Panc1 (cell line): ENCODE results near the gene OPTC. TPM values are rescaled to one million over a fixed set of nuclear protein-coding genes. Genes with fewer than 3 reads are reported as not detected.

ENCODE experiments used
- ATAC-seq: fragments of 200-7000 bp; cut with Tn5 transposase; 2 replicates; pipeline ENCODE4 v1.9.1; 2020; ENCODE audit warnings: mild to moderate bottlenecking, moderate library complexity
- BruUV-seq: library from RNA; stranded (reverse); fragments of 400-500 nt; replicated peaks from 2 replicates; lab custom pipeline; 2021; lab: Mats Ljungman, UMichigan
- CTCF ChIA-PET: fragments of 300-600 bp; sonication (Branson Sonifier 250); formaldehyde crosslinking; loops from one replicate; lab custom pipeline; 2022; ENCODE audit warnings: antibody characterized with exemption; lab: Charles Lee
- POLR2A ChIA-PET: fragments of 300-600 bp; sonication (Branson Sonifier 250); formaldehyde crosslinking; loops from one replicate; lab custom pipeline; 2022; ENCODE audit warnings: antibody characterized with exemption; lab: Charles Lee
- DNase-seq: peaks from one replicate; pipeline ENCODE4 v3.0.0-alpha.2; 2010; ENCODE audit warnings: low read depth, low spot score
- H3K27ac ChIP-seq: 2 replicates; pipeline ENCODE4 v1.5.1; 2011; ENCODE audit warnings: mild to moderate bottlenecking, low read length, inconsistent platforms
- H3K27me3 ChIP-seq: fragments of 200-500 bp; sonication (Bioruptor generic); 2 replicates; pipeline ENCODE4 v1.6.0; 2014; ENCODE audit warnings: low read length, inconsistent platforms; ENCODE audit not compliant: control insufficient read depth, insufficient read depth
- H3K36me3 ChIP-seq: fragments of 200-500 bp; sonication (Bioruptor generic); 2 replicates; pipeline ENCODE4 v1.5.1; 2014; ENCODE audit warnings: inconsistent platforms, mild to moderate bottlenecking, low read length, moderate library complexity; ENCODE audit not compliant: control insufficient read depth, insufficient read depth
- H3K4me1 ChIP-seq: 2 replicates; pipeline ENCODE4 v1.5.1; 2011; ENCODE audit warnings: inconsistent platforms, mild to moderate bottlenecking, low read length, moderate library complexity; ENCODE audit not compliant: control insufficient read depth, insufficient read depth
- H3K4me3 ChIP-seq, 2 experiments: 2 replicates each; pipeline ENCODE4 v1.5.1; 2011 to 2012; ENCODE audit warnings: low read depth in 2 of 2, low read length in 2 of 2, mild to moderate bottlenecking in 2 of 2, inconsistent platforms in 1 of 2, moderate library complexity in 1 of 2
- H3K9me3 ChIP-seq: fragments of 200-500 bp; sonication (Bioruptor generic); 2 replicates; pipeline ENCODE4 v1.5.1; 2014; ENCODE audit warnings: low read depth, mild to moderate bottlenecking, inconsistent platforms, low read length, moderate library complexity; ENCODE audit not compliant: control insufficient read depth, insufficient read depth
- CTCF ChIP-seq: fragments of 450-650 bp; IDR thresholded peaks from 2 replicates; pipeline ENCODE4 v1.5.1; 2017; ENCODE audit warnings: mild to moderate bottlenecking
- POLR2AphosphoS5 ChIP-seq: IDR thresholded peaks from 2 replicates; pipeline ENCODE4 v1.6.1; 2012; ENCODE audit warnings: mild to moderate bottlenecking, low read depth, low read length, moderate library complexity
- REST ChIP-seq, 2 experiments: IDR thresholded peaks; 2 replicates each; pipeline ENCODE4 v1.6.1; 2011 to 2012; ENCODE audit warnings: low read depth in 2 of 2, control low read depth in 1 of 2, low read length in 1 of 2, mild to moderate bottlenecking in 1 of 2, moderate library complexity in 1 of 2; ENCODE audit not compliant: insufficient read depth in 1 of 2
- SIN3A ChIP-seq: IDR thresholded peaks from 2 replicates; pipeline ENCODE4 v1.6.1; 2012; ENCODE audit warnings: low read depth, mild to moderate bottlenecking, low read length, moderate library complexity, borderline replicate concordance; ENCODE audit not compliant: insufficient read depth
- TCF7L2 ChIP-seq: IDR thresholded peaks from 2 replicates; pipeline ENCODE4 v1.6.1; 2011; ENCODE audit warnings: mild to moderate bottlenecking, low read depth, low read length, inconsistent platforms
- in situ Hi-C: cut with HindIII; loops from 2 replicates; pipeline ENCODE4 v1.10.0; 2016; ENCODE audit warnings: low sequenced_read_pairs, low pct_unique_long_range_greater_than_20kb
- intact Hi-C: fragments of 100-400 bp; cut with micrococcal nuclease; formaldehyde crosslinking; loops from one replicate; pipeline ENCODE4 v1.10.0; 2022; ENCODE audit not compliant: unreplicated experiment
- total RNA-seq: library from RNA; stranded (reverse); gene quantifications from one replicate; pipeline ENCODE4 v1.2.1, GENCODE V29; 2021; ENCODE audit not compliant: unreplicated experiment

OPTC gene
- total RNA-seq, 1 experiment from 2014 or later, result not detected

- POLR2A ChIA-PET, result no interaction called here
Measured at GRCh38 chr1:203557390-203557789, 63.4 kb downstream of the OPTC start.

GRCh38 chr1:203558064-203558760, 64.3 kb downstream of the OPTC start:
- Histone ChIP-seq H3K27me3 (no peaks in the 10 kb centered on the region), H3K9me3 (no peaks in the 10 kb centered on the region), H3K27ac (no peak overlapping the region), H3K4me3 (no peak overlapping the region), H3K36me3 (no peaks in the 10 kb centered on the region), H3K4me1 (no peaks in the 10 kb centered on the region)
- TF ChIP-seq REST (IDR thresholded peaks at IDR 0.05; ENCODE audit: insufficient read depth in 1 of 2, low read depth in 2 of 2, low read length in 1 of 2) (no peak), TCF7L2 (no peak), POLR2AphosphoS5 (no peak), CTCF (no peak), SIN3A (no peak)
- DNase-seq (peak; percentile 81), ATAC-seq (peak; percentile 72)
- ChIA-PET POLR2A (no interaction called here), CTCF (interaction anchor here (0.6 kb wide), 1 partner anchor 89 kb away, joined by 4 read pairs; no protein-coding TSS in a partner anchor)
- in situ Hi-C loops (no loop called here), intact Hi-C loops (no loop called here)
- BruUV-seq, result no TSS peak

More at GRCh38 chr1:203557390-203557789, 63.4 kb downstream of the OPTC start:
- no peaks in the 10 kb centered on the region for H3K9me3 ChIP-seq
- CTCF ChIA-PET, result no interaction called here
- BruUV-seq, result no TSS peak
- DNase-seq, result no peak
- in situ Hi-C loops, result no loop called here
- H3K4me3 ChIP-seq, result no peak overlapping the region
- no peaks in the 10 kb centered on the region for H3K4me1 ChIP-seq
- no peaks in the 10 kb centered on the region for H3K36me3 ChIP-seq
- H3K27ac ChIP-seq, result no peak overlapping the region
- H3K27me3 ChIP-seq, result no peaks in the 10 kb centered on the region
- no peak for ATAC-seq
- TF ChIP-seq SIN3A (no peak), POLR2AphosphoS5 (no peak), CTCF (no peak), REST (IDR thresholded peaks at IDR 0.05; ENCODE audit: insufficient read depth in 1 of 2, low read depth in 2 of 2, low read length in 1 of 2) (no peak), TCF7L2 (no peak)
- intact Hi-C loops, result no loop called here
